Adrenal gland (tissue), 5 donors: ENCODE data around the gene TMEM271.

Experiments
- POLR2A ChIP-seq, 2 donors: fragments of 450-650 bp; IDR thresholded peaks; one replicate each; pipeline ENCODE4 v1.6.1; 2017; ENCODE audit warnings: antibody characterized with exemption in 2 of 2, mild to moderate bottlenecking in 2 of 2, moderate library complexity in 1 of 2
- TF ChIP-seq, protein P1 (sequence below), 6 experiments: fragments of 450-650 bp in 4 of 6; fragments of 200-600 bp in 2 of 6; sonication (generic) in 1 of 6; IDR thresholded peaks; 1 replicate in 5 of 6; 2 replicates in 1 of 6; pipeline versions ENCODE4 v1.5.1 to v1.8.0; 2016 to 2021; ENCODE audit warnings: antibody characterized with exemption in 6 of 6, mild to moderate bottlenecking in 2 of 6, moderate library complexity in 1 of 6
- donor health status: DM: no; HTN: no; CAD: no.

- TF ChIP-seq, protein P1, sequence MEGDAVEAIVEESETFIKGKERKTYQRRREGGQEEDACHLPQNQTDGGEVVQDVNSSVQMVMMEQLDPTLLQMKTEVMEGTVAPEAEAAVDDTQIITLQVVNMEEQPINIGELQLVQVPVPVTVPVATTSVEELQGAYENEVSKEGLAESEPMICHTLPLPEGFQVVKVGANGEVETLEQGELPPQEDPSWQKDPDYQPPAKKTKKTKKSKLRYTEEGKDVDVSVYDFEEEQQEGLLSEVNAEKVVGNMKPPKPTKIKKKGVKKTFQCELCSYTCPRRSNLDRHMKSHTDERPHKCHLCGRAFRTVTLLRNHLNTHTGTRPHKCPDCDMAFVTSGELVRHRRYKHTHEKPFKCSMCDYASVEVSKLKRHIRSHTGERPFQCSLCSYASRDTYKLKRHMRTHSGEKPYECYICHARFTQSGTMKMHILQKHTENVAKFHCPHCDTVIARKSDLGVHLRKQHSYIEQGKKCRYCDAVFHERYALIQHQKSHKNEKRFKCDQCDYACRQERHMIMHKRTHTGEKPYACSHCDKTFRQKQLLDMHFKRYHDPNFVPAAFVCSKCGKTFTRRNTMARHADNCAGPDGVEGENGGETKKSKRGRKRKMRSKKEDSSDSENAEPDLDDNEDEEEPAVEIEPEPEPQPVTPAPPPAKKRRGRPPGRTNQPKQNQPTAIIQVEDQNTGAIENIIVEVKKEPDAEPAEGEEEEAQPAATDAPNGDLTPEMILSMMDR (IDR thresholded peaks at IDR 0.05), result no peak
- TF ChIP-seq POLR2A (IDR thresholded peaks at IDR 0.05), result no peak
Observed at GRCh38 chr4:567457-568350, 8.4 kb downstream of the TMEM271 start.
